Caco-2 (cell line): Measurements from ENCODE around the gene DNAH7. TPM values are rescaled to one million over a fixed set of nuclear protein-coding genes. Genes with fewer than 3 reads are reported as not detected.

Experiments
- BruUV-seq: library from RNA; stranded (reverse); fragments of 400-500 nt; replicated peaks from 2 replicates; lab custom pipeline; 2021; lab: Mats Ljungman, UMichigan
- CTCF ChIA-PET: fragments of 300-600 bp; sonication (Branson Sonifier 250); formaldehyde crosslinking; loops from one replicate; lab custom pipeline; 2022; ENCODE audit warnings: antibody characterized with exemption; lab: Charles Lee
- POLR2A ChIA-PET: fragments of 300-600 bp; sonication (Branson Sonifier 250); formaldehyde crosslinking; loops from one replicate; lab custom pipeline; 2022; ENCODE audit warnings: antibody characterized with exemption; lab: Charles Lee
- DNase-seq, 2 experiments: peaks; one replicate each; pipeline versions ENCODE4 v3.0.0 to v3.0.0-alpha.2; 2020 to 2022
- H3K27me3 ChIP-seq: replicated peaks from 2 replicates; pipeline ENCODE4 v1.6.0; 2011; ENCODE audit warnings: low read length; ENCODE audit not compliant: control insufficient read depth, insufficient read depth
- H3K36me3 ChIP-seq: 2 replicates; pipeline ENCODE4 v1.5.1; 2011; ENCODE audit warnings: low read length; ENCODE audit not compliant: control insufficient read depth, insufficient read depth
- H3K4me1 ChIP-seq: fragments of 250-450 bp; sonication (Bioruptor Pico); 2 replicates; pipeline ENCODE4 v1.5.1; 2020; ENCODE audit warnings: mild to moderate bottlenecking
- H3K4me3 ChIP-seq: 2 replicates; pipeline ENCODE4 v1.5.1; 2011; ENCODE audit warnings: low read depth, mild to moderate bottlenecking, control low read depth, low read length
- H3K9me3 ChIP-seq: fragments of 250-450 bp; sonication (Bioruptor Pico); 2 replicates; pipeline ENCODE4 v1.5.1; 2020; ENCODE audit warnings: mild to moderate bottlenecking, moderate library complexity
- H3K27ac Mint-ChIP-seq: one replicate; pipeline ENCODE4 v1.8.0; 2022; ENCODE audit warnings: mixed read lengths; ENCODE audit not compliant: unreplicated experiment
- H3K27me3 Mint-ChIP-seq: one replicate; pipeline ENCODE4 v1.8.0; 2022; ENCODE audit warnings: mixed read lengths; ENCODE audit not compliant: insufficient read depth, unreplicated experiment
- H3K36me3 Mint-ChIP-seq: one replicate; pipeline ENCODE4 v1.8.0; 2022; ENCODE audit warnings: mild to moderate bottlenecking, mixed read lengths; ENCODE audit not compliant: insufficient read depth, unreplicated experiment
- H3K4me1 Mint-ChIP-seq: one replicate; pipeline ENCODE4 v1.8.0; 2022; ENCODE audit warnings: low read depth, mixed read lengths; ENCODE audit not compliant: unreplicated experiment
- H3K4me3 Mint-ChIP-seq: one replicate; pipeline ENCODE4 v1.8.0; 2022; ENCODE audit warnings: mild to moderate bottlenecking, moderate library complexity, mixed read lengths; ENCODE audit not compliant: unreplicated experiment
- H3K9me3 Mint-ChIP-seq: one replicate; pipeline ENCODE4 v1.8.0; 2022; ENCODE audit warnings: mixed read lengths; ENCODE audit not compliant: unreplicated experiment
- CTCF ChIP-seq, 2 experiments: fragments of 200-600 bp in 1 of 2; IDR thresholded peaks; 1 replicate in 1 of 2; 2 replicates in 1 of 2; pipeline versions ENCODE4 v1.5.1 to v1.8.0; 2011 to 2022; ENCODE audit warnings: antibody characterized with exemption in 1 of 2, control low read depth in 1 of 2, inconsistent platforms in 1 of 2, low read depth in 1 of 2, low read length in 1 of 2, mild to moderate bottlenecking in 1 of 2, moderate library complexity in 1 of 2; ENCODE audit not compliant: insufficient read depth in 1 of 2, severe bottlenecking in 1 of 2, unreplicated experiment in 1 of 2
- intact Hi-C: fragments of 100-400 bp; cut with micrococcal nuclease; formaldehyde crosslinking; loops from one replicate; pipeline ENCODE4 v1.10.0; 2022; ENCODE audit not compliant: unreplicated experiment
- total RNA-seq: library from RNA; stranded (reverse); gene quantifications from 2 replicates; pipeline ENCODE4 v1.2.3, GENCODE V29; 2022

Gene DNAH7
- total RNA-seq, 1 experiment from 2014 or later, result 0.16 TPM

GRCh38 chr2:195756218-195756942 lies 312.3 kb downstream of the DNAH7 start:
- ChIA-PET POLR2A (no interaction called here), CTCF (no interaction called here)
- Mint-ChIP-seq H3K27me3 (no peaks in the 10 kb centered on the region), H3K4me1 (no peaks in the 10 kb centered on the region), H3K27ac (no peak overlapping the region), H3K9me3 (no peaks in the 10 kb centered on the region), H3K36me3 (no peaks in the 10 kb centered on the region), H3K4me3 (no peak overlapping the region)
- Histone ChIP-seq H3K27me3 (no peaks in the 10 kb centered on the region), H3K4me1 (peaks cover 11% of the 10 kb centered on the region), H3K9me3 (no peaks in the 10 kb centered on the region), H3K36me3 (no peaks in the 10 kb centered on the region), H3K4me3 (no peak overlapping the region)
- no TSS peak for BruUV-seq
- TF ChIP-seq CTCF (IDR thresholded peaks at IDR 0.05; ENCODE audit: insufficient read depth in 1 of 2, low read depth in 1 of 2, low read length in 1 of 2, severe bottlenecking in 1 of 2, unreplicated experiment in 1 of 2), result no peak
- no peak for DNase-seq
- intact Hi-C loops, result no loop called here

- Mint-ChIP-seq H3K27ac (no peak overlapping the region), H3K36me3 (no peaks in the 10 kb centered on the region), H3K9me3 (no peaks in the 10 kb centered on the region), H3K4me1 (no peaks in the 10 kb centered on the region), H3K4me3 (no peak overlapping the region), H3K27me3 (no peaks in the 10 kb centered on the region)
- Histone ChIP-seq H3K4me1 (no peaks in the 10 kb centered on the region), H3K36me3 (no peaks in the 10 kb centered on the region), H3K4me3 (no peak overlapping the region), H3K9me3 (no peaks in the 10 kb centered on the region), H3K27me3 (no peaks in the 10 kb centered on the region)
- POLR2A ChIA-PET, result no interaction called here
- intact Hi-C loops, result no loop called here
- no peak for TF ChIP-seq CTCF (IDR thresholded peaks at IDR 0.05; ENCODE audit: insufficient read depth in 1 of 2, low read depth in 1 of 2, low read length in 1 of 2, severe bottlenecking in 1 of 2, unreplicated experiment in 1 of 2)
- DNase-seq, result no peak
- CTCF ChIA-PET, result no interaction called here
- BruUV-seq, result no TSS peak
Observed at GRCh38 chr2:195741191-195741590, 327.4 kb downstream of the DNAH7 start.

GRCh38 chr2:195737511-195738325 lies 330.9 kb downstream of the DNAH7 start:
- no TSS peak for BruUV-seq
- Mint-ChIP-seq H3K27me3 (no peaks in the 10 kb centered on the region), H3K4me1 (no peaks in the 10 kb centered on the region), H3K36me3 (peaks cover 9% of the 10 kb centered on the region), H3K27ac (no peak overlapping the region), H3K4me3 (no peak overlapping the region), H3K9me3 (no peaks in the 10 kb centered on the region)
- Histone ChIP-seq H3K36me3 (no peaks in the 10 kb centered on the region), H3K9me3 (no peaks in the 10 kb centered on the region), H3K27me3 (no peaks in the 10 kb centered on the region), H3K4me1 (no peaks in the 10 kb centered on the region), H3K4me3 (no peak overlapping the region)
- no peak for DNase-seq
- ChIA-PET CTCF (no interaction called here), POLR2A (no interaction called here)
- no peak for TF ChIP-seq CTCF (IDR thresholded peaks at IDR 0.05; ENCODE audit: insufficient read depth in 1 of 2, low read depth in 1 of 2, low read length in 1 of 2, severe bottlenecking in 1 of 2, unreplicated experiment in 1 of 2)
- intact Hi-C loops, result no loop called here
